IMR-90 (cell line): ENCODE results near the gene G6PC2. TPM values are rescaled to one million over a fixed set of nuclear protein-coding genes. Genes with fewer than 3 reads are reported as not detected.

ENCODE experiments used
- ATAC-seq: fragments of 200-7000 bp; cut with Tn5 transposase; 2 replicates; pipeline ENCODE4 v1.9.1; 2020; ENCODE audit warnings: low read depth, mild to moderate bottlenecking, moderate library complexity
- BruUV-seq: library from RNA; stranded (reverse); fragments of 400-500 nt; replicated peaks from 2 replicates; lab custom pipeline; 2021; lab: Mats Ljungman, UMichigan
- CTCF ChIA-PET: fragments of 300-600 bp; formaldehyde crosslinking; extraction: SDS; loops from one replicate; lab custom pipeline; 2021; ENCODE audit warnings: antibody characterized with exemption; lab: Yijun Ruan, JAX
- POLR2A ChIA-PET: fragments of 300-600 bp; sonication (Branson Sonifier 250); formaldehyde crosslinking; loops from one replicate; lab custom pipeline; 2022; ENCODE audit warnings: antibody characterized with exemption; ENCODE audit not compliant: unreplicated experiment; lab: Charles Lee
- DNase-seq: peaks from one replicate; pipeline ENCODE4 v3.0.0; 2013
- H2AFZ ChIP-seq: replicated peaks from 2 replicates; pipeline ENCODE3; 2013; ENCODE audit warnings: low read length, mild to moderate bottlenecking; ENCODE audit not compliant: poor library complexity
- H2AK5ac ChIP-seq: 2 replicates; pipeline ENCODE4 v1.6.1; 2013; ENCODE audit warnings: low read depth, low read length, inconsistent platforms
- H2AK9ac ChIP-seq: replicated peaks from 2 replicates; pipeline ENCODE3; 2013; ENCODE audit warnings: mild to moderate bottlenecking, low read depth, low read length, moderate library complexity; ENCODE audit not compliant: poor library complexity
- H2BK120ac ChIP-seq: 2 replicates; pipeline ENCODE4 v1.6.1; 2013; ENCODE audit warnings: low read depth, low read length, inconsistent platforms
- H2BK15ac ChIP-seq: 3 replicates; pipeline ENCODE4 v1.6.1; 2013; ENCODE audit warnings: low read depth, low read length, inconsistent platforms
- H2BK20ac ChIP-seq: 2 replicates; pipeline ENCODE4 v1.6.1; 2013; ENCODE audit warnings: low read depth, mild to moderate bottlenecking, inconsistent platforms, low read length, moderate library complexity
- H2BK5ac ChIP-seq: 2 replicates; pipeline ENCODE4 v1.6.1; 2013; ENCODE audit warnings: mild to moderate bottlenecking, low read depth, low read length, inconsistent platforms; ENCODE audit not compliant: poor library complexity, severe bottlenecking
- H3K14ac ChIP-seq: replicated peaks from 2 replicates; pipeline ENCODE4 v1.6.1; 2013; ENCODE audit warnings: low read depth, low read length, inconsistent platforms
- H3K18ac ChIP-seq: 2 replicates; pipeline ENCODE4 v1.6.1; 2013; ENCODE audit warnings: low read depth, low read length, control low read depth
- H3K23ac ChIP-seq: 2 replicates; pipeline ENCODE4 v1.6.1; 2013; ENCODE audit warnings: low read depth, low read length, inconsistent platforms
- H3K27ac ChIP-seq: 2 replicates; pipeline ENCODE4 v1.5.1; 2013; ENCODE audit warnings: mild to moderate bottlenecking, control low read depth, low read length; ENCODE audit not compliant: insufficient read depth
- H3K27me3 ChIP-seq: 2 replicates; pipeline ENCODE4 v1.6.1; 2013; ENCODE audit warnings: low read length; ENCODE audit not compliant: control insufficient read depth, insufficient read depth
- H3K36me3 ChIP-seq: 2 replicates; pipeline ENCODE4 v1.6.1; 2013; ENCODE audit warnings: low read length, mixed read lengths; ENCODE audit not compliant: control insufficient read depth, insufficient read depth
- H3K4ac ChIP-seq: 2 replicates; pipeline ENCODE4 v1.6.1; 2013; ENCODE audit warnings: low read depth, low read length, inconsistent platforms
- H3K4me1 ChIP-seq: 2 replicates; pipeline ENCODE4 v1.6.1; 2013; ENCODE audit warnings: low read length, mixed read lengths; ENCODE audit not compliant: control insufficient read depth, insufficient read depth
- H3K4me2 ChIP-seq: 2 replicates; pipeline ENCODE4 v1.6.1; 2013; ENCODE audit warnings: low read depth, mild to moderate bottlenecking, control low read depth, low read length, moderate library complexity
- H3K4me3 ChIP-seq: 2 replicates; pipeline ENCODE4 v1.5.1; 2013; ENCODE audit warnings: low read depth, mild to moderate bottlenecking, control low read depth, low read length, moderate library complexity; ENCODE audit not compliant: insufficient read depth
- H3K56ac ChIP-seq: 2 replicates; pipeline ENCODE4 v1.6.1; 2013; ENCODE audit warnings: low read length, inconsistent platforms; ENCODE audit not compliant: insufficient read depth; ENCODE audit errors: extremely low read depth
- H3K79me1 ChIP-seq, 2 experiments: 2 replicates each; pipeline ENCODE4 v1.6.1; 2013; ENCODE audit warnings: low read length in 2 of 2, inconsistent platforms in 1 of 2, low read depth in 1 of 2
- H3K9ac ChIP-seq: 2 replicates; pipeline ENCODE4 v1.6.1; 2013; ENCODE audit warnings: low read depth, low read length, control low read depth
- H3K9me1 ChIP-seq: 2 replicates; pipeline ENCODE4 v1.6.1; 2013; ENCODE audit warnings: low read length, inconsistent platforms; ENCODE audit not compliant: insufficient read depth
- H3K9me3 ChIP-seq: 2 replicates; pipeline ENCODE4 v1.6.1; 2013; ENCODE audit warnings: low read length; ENCODE audit not compliant: control insufficient read depth, insufficient read depth
- H4K20me1 ChIP-seq: 2 replicates; pipeline ENCODE4 v1.6.1; 2013; ENCODE audit warnings: low read length, inconsistent platforms; ENCODE audit not compliant: insufficient read depth
- H4K5ac ChIP-seq: 2 replicates; pipeline ENCODE4 v1.6.1; 2013; ENCODE audit warnings: mild to moderate bottlenecking, low read depth, low read length, control low read depth
- H4K8ac ChIP-seq, 2 experiments: 2 replicates each; pipeline ENCODE4 v1.6.1; 2013; ENCODE audit warnings: low read depth in 2 of 2, low read length in 2 of 2, control low read depth in 1 of 2, inconsistent platforms in 1 of 2
- H4K91ac ChIP-seq: 2 replicates; pipeline ENCODE4 v1.6.1; 2013; ENCODE audit warnings: low read depth, low read length, inconsistent platforms; ENCODE audit not compliant: insufficient read depth
- BHLHE40 ChIP-seq: fragments of 150-350 bp; IDR thresholded peaks from 2 replicates; pipeline ENCODE4 v1.6.1; 2016; ENCODE audit warnings: mild to moderate bottlenecking, low read depth, low read length
- CEBPB ChIP-seq: IDR thresholded peaks from 2 replicates; pipeline ENCODE4 v1.6.1; 2012; ENCODE audit warnings: low read depth, low read length, improper control_type of control experiment
- CHD1 ChIP-seq: IDR thresholded peaks from 2 replicates; pipeline ENCODE4 v1.6.1; 2012; ENCODE audit warnings: low read depth, low read length, improper control_type of control experiment
- CTCF ChIP-seq: conservative IDR thresholded peaks from 2 replicates; pipeline ENCODE4 v1.5.1; 2012; ENCODE audit warnings: mild to moderate bottlenecking, low read depth, low read length, improper control_type of control experiment
- ELK1 ChIP-seq: fragments of 150-350 bp; IDR thresholded peaks from 2 replicates; pipeline ENCODE4 v1.6.1; 2016; ENCODE audit warnings: low read depth, mild to moderate bottlenecking, low read length, moderate library complexity, borderline replicate concordance
- FOS ChIP-seq: fragments of 150-350 bp; IDR thresholded peaks from 2 replicates; pipeline ENCODE4 v1.6.1; 2016; ENCODE audit warnings: low read depth, low read length
- MAFK ChIP-seq: IDR thresholded peaks from 2 replicates; pipeline ENCODE4 v1.6.1; 2012; ENCODE audit warnings: low read depth, low read length, improper control_type of control experiment
- MAZ ChIP-seq: IDR thresholded peaks from 2 replicates; pipeline ENCODE4 v1.6.1; 2012; ENCODE audit warnings: low read depth, mild to moderate bottlenecking, low read length, improper control_type of control experiment, moderate library complexity, borderline replicate concordance
- MXI1 ChIP-seq: IDR thresholded peaks from 2 replicates; pipeline ENCODE4 v1.6.1; 2012; ENCODE audit warnings: low read depth, mild to moderate bottlenecking, low read length, moderate library complexity, borderline replicate concordance
- NFE2L2 ChIP-seq: fragments of 150-350 bp; IDR thresholded peaks from 2 replicates; pipeline ENCODE4 v1.6.1; 2016; ENCODE audit warnings: low read depth, mild to moderate bottlenecking, low read length
- POLR2A ChIP-seq: IDR thresholded peaks from 2 replicates; pipeline ENCODE4 v1.6.1; 2012; ENCODE audit warnings: mild to moderate bottlenecking, low read depth, low read length
- RAD21 ChIP-seq: IDR thresholded peaks from 2 replicates; pipeline ENCODE4 v1.6.1; 2012; ENCODE audit warnings: low read length, improper control_type of control experiment
- RCOR1 ChIP-seq: IDR thresholded peaks from 2 replicates; pipeline ENCODE4 v1.6.1; 2012; ENCODE audit warnings: mild to moderate bottlenecking, low read length, improper control_type of control experiment; ENCODE audit not compliant: insufficient replicate concordance
- RFX5 ChIP-seq: IDR thresholded peaks from 2 replicates; pipeline ENCODE4 v1.8.0; 2012; ENCODE audit warnings: low read depth, mild to moderate bottlenecking, low read length, moderate library complexity
- SMC3 ChIP-seq: fragments of 150-350 bp; IDR thresholded peaks from 2 replicates; pipeline ENCODE4 v1.6.1; 2016; ENCODE audit warnings: low read depth, mild to moderate bottlenecking, antibody characterized with exemption, low read length, moderate library complexity
- USF2 ChIP-seq: fragments of 150-350 bp; IDR thresholded peaks from 2 replicates; pipeline ENCODE4 v1.6.1; 2017; ENCODE audit warnings: mild to moderate bottlenecking, antibody characterized with exemption, low read length, low read depth
- WGBS, 2 experiments: methylation state at CpG; one replicate each; pipeline versions ENCODE4 v1.1.5 to v1.1.7; 2013; ENCODE audit warnings: missing lambda C conversion rate in 2 of 2; ENCODE audit not compliant: insufficient read length in 1 of 2; ENCODE audit errors: extremely low coverage in 2 of 2; 5-methylcytosine and 5-hydroxymethylcytosine counted together
- dilution Hi-C: fragments of 300-500 bp; cut with HindIII; formaldehyde crosslinking; loops from one replicate; pipeline ENCODE4 v1.14.3; 2018; ENCODE audit warnings: low sequenced_read_pairs; ENCODE audit not compliant: unreplicated experiment
- in situ Hi-C: fragments of 300-500 bp; cut with MboI; formaldehyde crosslinking; loops from 3 replicates; pipeline ENCODE4 v1.14.3; 2019; ENCODE audit warnings: low sequenced_read_pairs, inconsistent platforms, mixed read lengths
- intact Hi-C: fragments of 100-400 bp; cut with micrococcal nuclease; formaldehyde crosslinking; loops from 2 replicates; pipeline ENCODE4 v1.10.0; 2022
- polyA plus RNA-seq, 3 experiments: library from polyadenylated mRNA; depleted of rRNA; stranded (reverse); fragments of >200 nt; gene quantifications; 2 replicates each; pipeline ENCODE4 v1.2.3, GENCODE V29; 2012; ENCODE audit warnings: low replicate concordance in 1 of 3
- total RNA-seq: library from RNA; depleted of rRNA; stranded (reverse); fragments of >200 nt; gene quantifications from 2 replicates; pipeline ENCODE4 v1.2.3, GENCODE V29; 2012

G6PC2 gene
- total and polyA plus RNA-seq, 2 of the 4 experiments (the other 2 are of a cell fraction), result not detected

GRCh38 chr2:168912466-168912865 is 11.4 kb downstream of the G6PC2 start:
- WGBS, 2 experiments, result no CpG with 5 or more reads among the region's 6 CpGs
- in situ Hi-C loops, result no loop called here
- Histone ChIP-seq H3K9me1 (no peaks in the 10 kb centered on the region; the same call in 1 of the 2 replicates), H4K5ac (no peak overlapping the region), H2AFZ (no peak overlapping the region), H3K36me3 (no peaks in the 10 kb centered on the region), H3K14ac (no peak overlapping the region), H2BK5ac (no peak overlapping the region), H4K91ac (no peak overlapping the region), H3K4ac (no peak overlapping the region), H3K79me1 (no peaks in the 10 kb centered on the region), H3K9ac (no peak overlapping the region), H2BK15ac (no peak overlapping the region), H2AK5ac (no peak overlapping the region), H3K9me3 (no peaks in the 10 kb centered on the region), H3K4me3 (peak overlapping the region; percentile 15), H3K56ac (no peak overlapping the region), H3K27ac (no peak overlapping the region), H4K8ac (no peak overlapping the region), H3K23ac (no peak overlapping the region), H4K20me1 (no peaks in the 10 kb centered on the region), H3K27me3 (peaks cover 16% of the 10 kb centered on the region), H3K4me2 (peak overlapping the region; percentile 82; the same call in 1 of the 2 replicates), H2BK20ac (no peak overlapping the region), H3K4me1 (no peaks in the 10 kb centered on the region), H2AK9ac (no peak overlapping the region), H3K18ac (no peak overlapping the region), H2BK120ac (no peak overlapping the region)
- dilution Hi-C loops, result no loop called here
- no peak for ATAC-seq
- no TSS peak for BruUV-seq
- DNase-seq, result no peak
- intact Hi-C loops, result loop anchor here (10.0 kb wide), 1 partner anchor 778 kb away; no protein-coding TSS in a partner anchor
- no peak for TF ChIP-seq FOS
- no peak for TF ChIP-seq RAD21
- no peak for TF ChIP-seq USF2
- no peak for TF ChIP-seq CHD1
- no peak for TF ChIP-seq RCOR1
- no peak for TF ChIP-seq POLR2A
- no peak for TF ChIP-seq SMC3
- TF ChIP-seq MAFK, result no peak
- no peak for TF ChIP-seq CTCF
- no peak for TF ChIP-seq NFE2L2
- no peak for TF ChIP-seq RFX5
- TF ChIP-seq CEBPB, result no peak
- TF ChIP-seq ELK1, result no peak
- TF ChIP-seq MAZ, result no peak
- TF ChIP-seq MXI1, result no peak
- TF ChIP-seq BHLHE40, result no peak
- ChIA-PET CTCF (no interaction called here), POLR2A (no interaction called here)
